ENCODE data around the gene EIF3I.

- no peak for TF ChIP-seq EZH2 (IDR thresholded peaks at IDR 0.05; ENCODE audit: insufficient read depth, poor library complexity, severe bottlenecking)
- no peak for TF ChIP-seq EZH2phosphoT487 (IDR thresholded peaks at IDR 0.05; ENCODE audit: insufficient read depth, low read depth)
Observed at GRCh38 chr1:32187850-32188249, 34.4 kb upstream of the EIF3I start.

Measured in GM23248 (cell line).